SU-DHL-6 (cell line): Measurements from ENCODE around the gene SEMA4D.

Source experiments
- H2AFZ ChIP-seq: fragments of 200-600 bp; sonication (generic); 2 replicates; pipeline ENCODE4 v1.6.1; 2014; ENCODE audit warnings: low read depth, mild to moderate bottlenecking, moderate library complexity, mixed read lengths, antibody characterized with exemption, low read length; ENCODE audit not compliant: severe bottlenecking
- H3F3A ChIP-seq: fragments of 200-600 bp; shearing (Covaris generic); 2 replicates; pipeline ENCODE4 v1.6.0; 2016; ENCODE audit warnings: antibody characterized with exemption, mild to moderate bottlenecking; ENCODE audit not compliant: insufficient read depth
- H3K27ac ChIP-seq: fragments of 200-600 bp; sonication (generic); 2 replicates; pipeline ENCODE4 v1.5.1; 2016; ENCODE audit warnings: low read depth, mild to moderate bottlenecking, low read length, moderate library complexity, mixed read lengths
- H3K27me3 ChIP-seq: fragments of 200-600 bp; sonication (generic), shearing (Covaris generic); 2 replicates; pipeline ENCODE4 v1.6.0; 2014; ENCODE audit warnings: mild to moderate bottlenecking, low read length
- H3K36me3 ChIP-seq: fragments of 200-600 bp; sonication (generic); 2 replicates; pipeline ENCODE4 v1.6.1; 2014; ENCODE audit warnings: mild to moderate bottlenecking, low read length, mixed read lengths
- H3K4me2 ChIP-seq: fragments of 300-600, 200-600 bp; shearing (Covaris generic), sonication (generic); 2 replicates; pipeline ENCODE4 v1.6.0; 2014; ENCODE audit warnings: low read length, low read depth, mild to moderate bottlenecking; ENCODE audit not compliant: poor library complexity, severe bottlenecking
- H3K4me3 ChIP-seq: fragments of 200-600 bp; sonication (generic); 2 replicates; pipeline ENCODE4 v1.5.1; 2014; ENCODE audit warnings: antibody characterized with exemption, low read length, mild to moderate bottlenecking, mixed read lengths; ENCODE audit not compliant: insufficient read depth, poor library complexity, severe bottlenecking
- H3K79me2 ChIP-seq: fragments of 200-600 bp; sonication (generic); 2 replicates; pipeline ENCODE4 v1.6.1; 2014; ENCODE audit warnings: mild to moderate bottlenecking, low read length, moderate library complexity; ENCODE audit not compliant: insufficient read depth
- H3K9ac ChIP-seq: fragments of 200-600 bp; sonication (generic); 2 replicates; pipeline ENCODE4 v1.7.0; 2014; ENCODE audit warnings: mild to moderate bottlenecking, low read length
- H3K9me2 ChIP-seq: fragments of 200-600 bp; sonication (generic); replicated peaks from 2 replicates; pipeline ENCODE4 v1.6.1; 2014; ENCODE audit warnings: low read length; ENCODE audit not compliant: insufficient read depth
- H3K9me3 ChIP-seq: fragments of 200-600 bp; sonication (generic); 2 replicates; pipeline ENCODE4 v1.6.1; 2014; ENCODE audit warnings: low read length, mixed read lengths; ENCODE audit not compliant: insufficient read depth
- H4K20me1 ChIP-seq: fragments of 200-600 bp; sonication (generic); 2 replicates; pipeline ENCODE4 v1.6.1; 2014; ENCODE audit warnings: low read depth, mild to moderate bottlenecking, antibody characterized with exemption, low read length, moderate library complexity, mixed read lengths
- EZH2phosphoT487 ChIP-seq: fragments of 200-600 bp; sonication (generic), shearing (Covaris generic); conservative IDR thresholded peaks from 2 replicates; pipeline ENCODE4 v1.6.1; 2018; ENCODE audit warnings: mild to moderate bottlenecking, antibody characterized with exemption, low read length, moderate library complexity, mixed read lengths
- TF ChIP-seq, protein P1 (sequence below): fragments of 200-600 bp; sonication (generic); IDR thresholded peaks from one replicate; pipeline ENCODE4 v1.5.1; 2017; ENCODE audit warnings: antibody characterized with exemption, mild to moderate bottlenecking, low read length, moderate library complexity; ENCODE audit not compliant: insufficient read depth, poor library complexity, severe bottlenecking

The SEMA4D gene

DNA sequence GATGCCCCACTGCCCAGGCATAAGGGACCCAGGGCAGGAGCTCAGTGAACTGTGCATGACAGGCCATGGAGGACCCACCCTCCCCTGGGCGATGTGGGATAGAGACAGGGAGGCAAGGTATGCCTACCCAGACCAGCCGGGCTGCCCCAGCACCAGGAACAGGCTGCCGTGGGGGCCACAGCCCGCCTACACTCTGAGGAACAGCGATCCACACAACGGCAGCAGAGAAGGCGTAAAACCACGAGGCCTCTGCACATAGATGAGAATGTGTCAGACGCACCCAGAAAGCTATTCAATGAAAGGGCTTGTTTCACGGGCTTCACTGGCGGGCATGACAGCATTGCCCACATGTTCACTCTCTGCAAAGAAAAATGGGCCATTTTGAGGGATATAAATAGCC, 49.5 kb downstream of the SEMA4D start:
- Histone ChIP-seq H3K9me3 (no peaks in the 10 kb centered on the region), H3K4me3 (no peak overlapping the region), H3F3A (no peaks in the 10 kb centered on the region), H3K27ac (no peak overlapping the region), H4K20me1 (no peaks in the 10 kb centered on the region), H3K9me2 (no peaks in the 10 kb centered on the region), H3K4me2 (no peak overlapping the region), H3K27me3 (no peaks in the 10 kb centered on the region), H2AFZ (no peak overlapping the region), H3K36me3 (no peaks in the 10 kb centered on the region), H3K9ac (no peak overlapping the region), H3K79me2 (no peaks in the 10 kb centered on the region)
- TF ChIP-seq EZH2phosphoT487, result no peak

DNA sequence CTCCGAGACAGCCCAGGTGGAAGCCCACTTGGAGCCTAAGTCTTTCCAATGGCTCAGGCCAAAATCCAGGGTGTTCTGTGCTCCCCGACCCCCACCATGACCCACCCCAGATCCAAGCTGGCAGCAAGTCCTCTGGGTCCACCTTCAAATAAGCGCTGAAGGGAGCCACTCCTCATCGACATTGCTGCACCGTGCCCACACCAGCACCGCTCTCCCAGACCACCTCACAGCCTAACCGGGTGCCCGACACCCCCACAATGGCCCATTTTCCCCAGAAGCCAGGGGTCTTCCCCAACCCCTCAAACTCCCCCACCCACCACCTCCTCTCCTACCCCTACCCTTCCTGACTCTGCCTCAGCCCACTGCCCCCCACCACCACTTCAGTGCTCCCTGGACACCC, 50.5 kb downstream of the SEMA4D start:
- no peak overlapping the region for H2AFZ ChIP-seq
- H3F3A ChIP-seq, result no peaks in the 10 kb centered on the region
- H3K79me2 ChIP-seq, result no peaks in the 10 kb centered on the region
- H3K27ac ChIP-seq, result no peak overlapping the region
- no peaks in the 10 kb centered on the region for H3K27me3 ChIP-seq
- H3K36me3 ChIP-seq, result no peaks in the 10 kb centered on the region
- H3K9me3 ChIP-seq, result no peaks in the 10 kb centered on the region
- no peaks in the 10 kb centered on the region for H4K20me1 ChIP-seq
- no peak overlapping the region for H3K4me3 ChIP-seq
- TF ChIP-seq, protein P1, sequence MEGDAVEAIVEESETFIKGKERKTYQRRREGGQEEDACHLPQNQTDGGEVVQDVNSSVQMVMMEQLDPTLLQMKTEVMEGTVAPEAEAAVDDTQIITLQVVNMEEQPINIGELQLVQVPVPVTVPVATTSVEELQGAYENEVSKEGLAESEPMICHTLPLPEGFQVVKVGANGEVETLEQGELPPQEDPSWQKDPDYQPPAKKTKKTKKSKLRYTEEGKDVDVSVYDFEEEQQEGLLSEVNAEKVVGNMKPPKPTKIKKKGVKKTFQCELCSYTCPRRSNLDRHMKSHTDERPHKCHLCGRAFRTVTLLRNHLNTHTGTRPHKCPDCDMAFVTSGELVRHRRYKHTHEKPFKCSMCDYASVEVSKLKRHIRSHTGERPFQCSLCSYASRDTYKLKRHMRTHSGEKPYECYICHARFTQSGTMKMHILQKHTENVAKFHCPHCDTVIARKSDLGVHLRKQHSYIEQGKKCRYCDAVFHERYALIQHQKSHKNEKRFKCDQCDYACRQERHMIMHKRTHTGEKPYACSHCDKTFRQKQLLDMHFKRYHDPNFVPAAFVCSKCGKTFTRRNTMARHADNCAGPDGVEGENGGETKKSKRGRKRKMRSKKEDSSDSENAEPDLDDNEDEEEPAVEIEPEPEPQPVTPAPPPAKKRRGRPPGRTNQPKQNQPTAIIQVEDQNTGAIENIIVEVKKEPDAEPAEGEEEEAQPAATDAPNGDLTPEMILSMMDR, result no peak
- no peak for TF ChIP-seq EZH2phosphoT487
- H3K9ac ChIP-seq, result no peak overlapping the region
- H3K4me2 ChIP-seq, result no peak overlapping the region
- H3K9me2 ChIP-seq, result no peaks in the 10 kb centered on the region

DNA sequence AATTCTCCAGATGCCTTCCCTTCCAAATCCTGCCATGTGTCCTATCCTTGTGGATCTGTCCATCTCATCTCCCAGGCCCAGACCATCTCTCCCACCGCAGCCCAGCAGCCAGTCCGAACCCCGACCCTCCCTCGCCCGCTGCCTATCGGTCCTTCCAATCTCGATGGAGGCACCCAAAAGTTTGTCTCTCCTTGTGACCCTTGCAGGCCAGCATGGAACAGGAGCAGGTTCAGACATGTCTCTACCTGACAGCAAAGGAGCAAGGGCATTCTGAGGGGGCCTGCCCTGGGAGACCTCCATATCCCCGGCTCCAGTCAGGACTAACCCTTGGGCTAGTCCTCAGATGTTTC, 51.0 kb downstream of the SEMA4D start:
- H3K4me2 ChIP-seq, result no peak overlapping the region
- no peak overlapping the region for H3K4me3 ChIP-seq
- H3K27me3 ChIP-seq, result no peaks in the 10 kb centered on the region
- no peaks in the 10 kb centered on the region for H3K9me3 ChIP-seq
- no peaks in the 10 kb centered on the region for H3K9me2 ChIP-seq
- TF ChIP-seq, protein P1, result no peak
- H3K79me2 ChIP-seq, result no peaks in the 10 kb centered on the region
- H3K9ac ChIP-seq, result no peak overlapping the region
- no peaks in the 10 kb centered on the region for H3K36me3 ChIP-seq
- no peak overlapping the region for H3K27ac ChIP-seq
- no peaks in the 10 kb centered on the region for H3F3A ChIP-seq
- no peak overlapping the region for H2AFZ ChIP-seq
- no peaks in the 10 kb centered on the region; the same call in 1 of the 2 replicates for H4K20me1 ChIP-seq

DNA sequence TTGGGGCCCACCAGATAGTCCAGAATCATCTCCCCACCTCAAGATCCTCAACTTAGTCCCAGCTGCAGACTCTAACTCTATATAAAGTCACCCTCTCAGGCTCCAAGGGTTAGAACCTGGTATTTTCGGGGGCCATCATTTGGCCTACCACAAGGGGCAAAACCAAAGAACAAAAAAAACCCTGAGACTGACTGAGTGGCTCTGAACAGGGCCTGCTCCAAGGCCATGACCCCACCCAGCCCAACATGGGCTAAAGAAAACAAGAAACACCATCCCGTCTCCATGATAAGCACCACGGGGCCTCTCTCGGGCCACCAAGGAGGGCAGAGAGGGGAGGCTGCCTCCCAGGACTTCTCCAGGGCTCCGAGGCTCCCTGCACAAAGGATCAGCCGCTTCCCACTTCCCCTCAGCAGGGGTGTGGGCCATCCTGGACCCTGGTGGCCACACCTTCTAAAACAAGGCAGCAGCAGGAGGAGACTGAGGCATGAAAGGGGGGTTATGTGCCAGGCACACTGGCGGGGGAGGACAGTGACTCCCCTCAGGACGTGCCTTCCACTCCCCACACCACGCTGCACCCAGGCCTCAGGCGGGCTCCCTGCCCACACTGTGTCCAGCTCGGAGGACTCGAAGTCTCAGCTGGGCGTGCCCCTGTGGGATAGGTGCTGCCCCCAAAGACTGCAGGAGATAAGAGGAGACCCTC, 51.5 kb downstream of the SEMA4D start:
- TF ChIP-seq EZH2phosphoT487, result no peak
- TF ChIP-seq, protein P1, result no peak
- no peak overlapping the region for H3K4me2 ChIP-seq
- no peaks in the 10 kb centered on the region for H3F3A ChIP-seq
- no peak overlapping the region for H2AFZ ChIP-seq
- no peak overlapping the region for H3K27ac ChIP-seq
- no peak overlapping the region for H3K4me3 ChIP-seq
- H4K20me1 ChIP-seq, result no peaks in the 10 kb centered on the region; the same call in 1 of the 2 replicates
- H3K27me3 ChIP-seq, result no peaks in the 10 kb centered on the region
- H3K9ac ChIP-seq, result no peak overlapping the region
- H3K9me3 ChIP-seq, result no peaks in the 10 kb centered on the region
- H3K79me2 ChIP-seq, result no peaks in the 10 kb centered on the region
- H3K9me2 ChIP-seq, result no peaks in the 10 kb centered on the region
- H3K36me3 ChIP-seq, result no peaks in the 10 kb centered on the region
